H1 (cell line): ENCODE data around the gene RPAP3. TPM values are rescaled to one million over a fixed set of nuclear protein-coding genes. Genes with fewer than 3 reads are reported as not detected.

Experiments
- CTCF ChIA-PET: fragments of 300-600 bp; sonication (Branson Sonifier 250); formaldehyde crosslinking; loops from one replicate; lab custom pipeline; 2021; ENCODE audit not compliant: partially characterized antibody; lab: Charles Lee
- POLR2A ChIA-PET: fragments of 300-600 bp; sonication (Branson Sonifier 250); formaldehyde crosslinking; loops from one replicate; lab custom pipeline; 2021; ENCODE audit warnings: inconsistent platforms; ENCODE audit not compliant: partially characterized antibody; lab: Charles Lee
- DNase-seq, 2 experiments: peaks; one replicate each; pipeline versions ENCODE4 v3.0.0 to v3.0.0-alpha.2; 2010 to 2022; ENCODE audit warnings: low spot score in 2 of 2, low read depth in 1 of 2, mixed read lengths in 1 of 2
- FAIRE-seq: peaks from 2 replicates; lab custom pipeline; 2011; peaks lifted over from hg19 to GRCh38; lab: Jason Lieb, UNC
- H2AFZ ChIP-seq: 2 replicates; pipeline ENCODE4 v1.8.1; 2012; ENCODE audit warnings: low read length, inconsistent platforms
- H2AK5ac ChIP-seq: 2 replicates; pipeline ENCODE4 v1.6.1; 2013; ENCODE audit warnings: low read depth, low read length
- H2BK120ac ChIP-seq: replicated peaks from 2 replicates; pipeline ENCODE3; 2013; ENCODE audit warnings: low read depth, low read length, inconsistent platforms
- H2BK12ac ChIP-seq: 2 replicates; pipeline ENCODE4 v1.6.1; 2013; ENCODE audit warnings: low read depth, low read length
- H2BK15ac ChIP-seq: 2 replicates; pipeline ENCODE4 v1.6.1; 2013; ENCODE audit warnings: low read length
- H2BK20ac ChIP-seq: 2 replicates; pipeline ENCODE4 v1.6.1; 2013; ENCODE audit warnings: low read length
- H2BK5ac ChIP-seq: 2 replicates; pipeline ENCODE4 v1.6.1; 2013; ENCODE audit warnings: low read depth, low read length
- H3K14ac ChIP-seq: 2 replicates; pipeline ENCODE4 v1.6.1; 2013; ENCODE audit warnings: inconsistent platforms; ENCODE audit not compliant: insufficient read length
- H3K18ac ChIP-seq: 2 replicates; pipeline ENCODE4 v1.6.1; 2013; ENCODE audit warnings: low read length; ENCODE audit errors: extremely low read depth
- H3K23ac ChIP-seq: 2 replicates; pipeline ENCODE4 v1.6.1; 2013; ENCODE audit warnings: inconsistent platforms; ENCODE audit not compliant: insufficient read length
- H3K23me2 ChIP-seq: 2 replicates; pipeline ENCODE4 v1.6.1; 2013; ENCODE audit warnings: low read depth, low read length
- H3K27ac ChIP-seq: 2 replicates; pipeline ENCODE4 v1.6.1; 2011; ENCODE audit warnings: low read depth, low read length, inconsistent platforms
- H3K27me3 ChIP-seq, 4 experiments: replicated peaks in 1 of 4; 1 replicate in 1 of 4; 2 replicates in 3 of 4; pipeline versions ENCODE4 v1.6.1 to v1.8.1; 2011 to 2013; ENCODE audit warnings: low read length in 3 of 4, mild to moderate bottlenecking in 3 of 4, inconsistent platforms in 2 of 4, mixed read lengths in 2 of 4, moderate library complexity in 1 of 4; ENCODE audit not compliant: control insufficient read depth in 3 of 4, insufficient read depth in 3 of 4; ENCODE audit errors: extremely low read depth in 1 of 4
- H3K36me3 ChIP-seq, 4 experiments: 2 replicates each; pipeline versions ENCODE4 v1.6.1 to v1.8.1; 2011 to 2013; ENCODE audit warnings: mild to moderate bottlenecking in 4 of 4, low read length in 3 of 4, moderate library complexity in 2 of 4, control low read depth in 1 of 4, inconsistent platforms in 1 of 4; ENCODE audit not compliant: insufficient read depth in 4 of 4, control insufficient read depth in 2 of 4
- H3K4ac ChIP-seq: replicated peaks from 2 replicates; pipeline ENCODE3; 2013; ENCODE audit warnings: low read length, low read depth, mixed read lengths, inconsistent platforms; ENCODE audit not compliant: insufficient read length
- H3K4me1 ChIP-seq, 4 experiments: replicated peaks in 1 of 4; 1 replicate in 1 of 4; 2 replicates in 3 of 4; pipeline versions ENCODE4 v1.6.1 to v1.8.1; 2011 to 2013; ENCODE audit warnings: low read length in 3 of 4, inconsistent platforms in 2 of 4, mixed read lengths in 1 of 4; ENCODE audit not compliant: insufficient read depth in 4 of 4, control insufficient read depth in 3 of 4
- H3K4me2 ChIP-seq, 2 experiments: 2 replicates each; pipeline versions ENCODE4 v1.6.1 to v1.8.1; 2011 to 2013; ENCODE audit warnings: low read depth in 2 of 2, low read length in 2 of 2, control low read depth in 1 of 2, inconsistent platforms in 1 of 2, mild to moderate bottlenecking in 1 of 2; ENCODE audit not compliant: insufficient read depth in 1 of 2
- H3K4me3 ChIP-seq, 4 experiments: fragments of 200-600, 300-600 bp in 1 of 4; sonication (generic), shearing (Covaris generic), sonication (Bioruptor Twin) in 1 of 4; 2 replicates each; pipeline versions ENCODE4 v1.5.1 to v1.8.1; 2011 to 2016; ENCODE audit warnings: low read length in 4 of 4, low read depth in 3 of 4, control low read depth in 2 of 4, inconsistent platforms in 2 of 4, mild to moderate bottlenecking in 2 of 4, mixed read lengths in 1 of 4, moderate library complexity in 1 of 4; ENCODE audit not compliant: insufficient read depth in 2 of 4; ENCODE audit errors: extremely low read depth in 1 of 4
- H3K56ac ChIP-seq: replicated peaks from 2 replicates; pipeline ENCODE3; 2013; ENCODE audit warnings: low read depth, mild to moderate bottlenecking, mixed read lengths, low read length, inconsistent platforms; ENCODE audit not compliant: insufficient read length
- H3K79me1 ChIP-seq: 2 replicates; pipeline ENCODE4 v1.6.1; 2013; ENCODE audit warnings: low read depth, low read length, control low read depth
- H3K79me2 ChIP-seq, 2 experiments: 2 replicates each; pipeline versions ENCODE4 v1.6.1 to v1.8.1; 2012 to 2013; ENCODE audit warnings: low read length in 2 of 2, mild to moderate bottlenecking in 2 of 2, inconsistent platforms in 1 of 2; ENCODE audit not compliant: insufficient read depth in 2 of 2, control insufficient read depth in 1 of 2
- H3K9ac ChIP-seq, 4 experiments: replicated peaks in 1 of 4; 1 replicate in 1 of 4; 2 replicates in 3 of 4; pipeline versions ENCODE4 v1.6.1 to v1.8.1; 2011 to 2013; ENCODE audit warnings: low read depth in 3 of 4, low read length in 3 of 4, control low read depth in 2 of 4, mild to moderate bottlenecking in 2 of 4, moderate library complexity in 2 of 4, inconsistent platforms in 1 of 4; ENCODE audit errors: extremely low read depth in 1 of 4
- H3K9me3 ChIP-seq, 2 experiments: 2 replicates each; pipeline versions ENCODE4 v1.6.1 to v1.8.1; 2012 to 2013; ENCODE audit warnings: mild to moderate bottlenecking in 2 of 2, moderate library complexity in 2 of 2, control low read depth in 1 of 2, inconsistent platforms in 1 of 2, low read depth in 1 of 2, low read length in 1 of 2, mixed read lengths in 1 of 2; ENCODE audit not compliant: insufficient read depth in 2 of 2
- H4K20me1 ChIP-seq, 2 experiments: replicated peaks in 1 of 2; 2 replicates each; pipeline versions ENCODE3 to v1.8.1; 2011 to 2013; ENCODE audit warnings: inconsistent platforms in 2 of 2, low read length in 2 of 2, mild to moderate bottlenecking in 1 of 2; ENCODE audit not compliant: insufficient read depth in 2 of 2, control insufficient read depth in 1 of 2
- H4K5ac ChIP-seq: 2 replicates; pipeline ENCODE4 v1.6.1; 2013; ENCODE audit warnings: low read length, low read depth, mixed read lengths, inconsistent platforms; ENCODE audit not compliant: insufficient read length
- H4K8ac ChIP-seq: 2 replicates; pipeline ENCODE4 v1.8.0; 2013; ENCODE audit warnings: mild to moderate bottlenecking, moderate library complexity, low read length, inconsistent platforms; ENCODE audit not compliant: insufficient read depth; ENCODE audit errors: extremely low read depth
- H4K91ac ChIP-seq: replicated peaks from 2 replicates; pipeline ENCODE3; 2013; ENCODE audit warnings: low read length, mixed read lengths, inconsistent platforms; ENCODE audit not compliant: insufficient read length
- BCL11A ChIP-seq, 2 experiments: IDR thresholded peaks; one replicate each; pipeline ENCODE4 v1.6.1; 2011; ENCODE audit warnings: low read depth in 2 of 2, low read length in 2 of 2, mild to moderate bottlenecking in 2 of 2
- EZH2 ChIP-seq: fragments of 200-600 bp; sonication (generic); IDR thresholded peaks from 2 replicates; pipeline ENCODE4 v1.7.1; 2012; ENCODE audit warnings: low read depth, mild to moderate bottlenecking, moderate library complexity, low read length, inconsistent platforms; ENCODE audit not compliant: severe bottlenecking
- PHF8 ChIP-seq: fragments of 200-600 bp; sonication (generic); conservative IDR thresholded peaks from 2 replicates; pipeline ENCODE4 v1.7.1; 2012; ENCODE audit warnings: low read depth, mild to moderate bottlenecking, inconsistent platforms, low read length, moderate library complexity
- RAD21 ChIP-seq, 2 experiments: IDR thresholded peaks in 1 of 2; conservative IDR thresholded peaks in 1 of 2; 2 replicates each; pipeline ENCODE4 v1.6.1; 2011; ENCODE audit warnings: low read depth in 2 of 2, low read length in 2 of 2, improper control_type of control experiment in 1 of 2, inconsistent platforms in 1 of 2, mild to moderate bottlenecking in 1 of 2, moderate library complexity in 1 of 2
- TBP ChIP-seq: IDR thresholded peaks from 2 replicates; pipeline ENCODE4 v1.6.1; 2011; ENCODE audit warnings: low read depth, low read length, improper control_type of control experiment
- WGBS, 2 experiments: shearing (Covaris generic) in 1 of 2; methylation state at CpG; one replicate each; pipeline versions ENCODE4 v1.1.6 to v1.1.7; 2013 to 2015; ENCODE audit warnings: low lambda C conversion rate in 2 of 2, mixed read lengths in 2 of 2, inconsistent platforms in 1 of 2, low coverage in 1 of 2, missing lambda C conversion rate in 1 of 2; ENCODE audit not compliant: insufficient replicate concordance in 2 of 2, insufficient coverage in 1 of 2, insufficient read length in 1 of 2; ENCODE audit errors: extremely low coverage in 1 of 2, missing lambda C conversion rate in 1 of 2; 5-methylcytosine and 5-hydroxymethylcytosine counted together
- polyA plus RNA-seq, 7 experiments: library from polyadenylated mRNA; depleted of rRNA in 3 of 7; stranded (reverse) in 5 of 7; unstranded in 2 of 7; fragments of >200 nt in 5 of 7; fragments of 200-250 nt in 2 of 7; gene quantifications; 1 replicate in 5 of 7; 2 replicates in 1 of 7; 4 replicates in 1 of 7; pipeline versions ENCODE4 v1.2.1 to v1.2.3, GENCODE V29; 2011 to 2013; ENCODE audit warnings: missing spikeins in 2 of 7, mixed read lengths in 2 of 7
- total RNA-seq: library from RNA; stranded (reverse); fragmentation: NEBNext Ultra II Directional; extraction: Animal tissue kit (Norgen Biotek cat#: 25700); gene quantifications from 2 replicates; pipeline ENCODE4 v1.2.1, GENCODE V29; 2021

The RPAP3 gene
- total and polyA plus RNA-seq, 2 of the 8 experiments (the other 6 are each of a cell fraction or from before 2014, with no cell fraction given), result 6.4 to 60.5 TPM

- Histone ChIP-seq H3K9ac (peak overlapping the region in 3 of 4 experiments; percentile 2 to 59 (median 4); a peak in 4 of 7 replicates), H4K20me1 (peaks cover 0 to 2% of the 10 kb centered on the region in 2 experiments), H4K5ac (peak overlapping the region; percentile 12), H2AFZ (no peak overlapping the region), H3K23me2 (no peaks in the 10 kb centered on the region), H3K56ac (no peak overlapping the region), H3K4ac (no peak overlapping the region), H2BK5ac (no peak overlapping the region), H3K79me1 (peaks cover 8% of the 10 kb centered on the region; the same call in 1 of the 2 replicates), H3K9me3 (no peaks in the 10 kb centered on the region), H3K27ac (peak overlapping the region; percentile 63), H3K4me1 (peaks cover 0 to 3% (median 0%) of the 10 kb centered on the region in 4 experiments; a peak in 1 of 7 replicates), H3K23ac (no peak overlapping the region), H2BK20ac (no peak overlapping the region), H4K8ac (peak overlapping the region; percentile 76; the same call in 1 of the 2 replicates)
- no peak for DNase-seq
- ChIA-PET CTCF (interaction anchor here (0.7 to 64.6 kb wide), 3 partner anchors 12 to 74 kb away, joined by 3 to 2442 read pairs (median 38); partner anchors contain the start of gene SLC48A1), POLR2A (interaction anchor here (1.1 to 2.0 kb wide), 5 partner anchors 8 to 74 kb away, joined by 3 to 5 read pairs (median 4); no protein-coding TSS in a partner anchor)
- 15% methylated on average over 9 of the region's 9 CpGs; no CpG with 5 or more reads in 1 of the 2 experiments for WGBS, 2 experiments
- TF ChIP-seq EZH2 (no peak), PHF8 (no peak), TBP (no peak), RAD21 (IDR thresholded peaks at IDR 0.05 in 1 of 2, conservative IDR thresholded peaks at IDR 0.05 in 1 of 2; ENCODE audit: low read depth in 2 of 2, low read length in 2 of 2) (no peak), BCL11A (IDR thresholded peaks at IDR 0.05; ENCODE audit: low read depth in 2 of 2, low read length in 2 of 2) (no peak)
- TF ChIP-seq, all 59 proteins: peak for 0
- Histone ChIP-seq H4K91ac (no peak overlapping the region), H3K4me2 (peak overlapping the region; percentile 70 to 76), H3K79me2 (peaks cover 0 to 20% of the 10 kb centered on the region in 2 experiments; a peak in 3 of 4 replicates), H3K36me3 (peaks cover 0 to 14% (median 3%) of the 10 kb centered on the region in 4 experiments; a peak in 5 of 8 replicates), H3K27me3 (no peaks in the 10 kb centered on the region), H3K4me3 (peak overlapping the region; percentile 42 to 92 (median 66)), H2BK15ac (no peak overlapping the region), H3K14ac (no peak overlapping the region), H3K18ac (no peak overlapping the region), H2AK5ac (no peak overlapping the region), H2BK12ac (no peak overlapping the region), H2BK120ac (no peak overlapping the region)
- no peak for FAIRE-seq
Observed at GRCh38 chr12:47705229-47705565, 633 bp downstream of the RPAP3 start.
